Measurements from ENCODE around the gene DNAJC11. TPM values are rescaled to one million over a fixed set of nuclear protein-coding genes. Genes with fewer than 3 reads are reported as not detected.

Gene DNAJC11
- total RNA-seq, 1 experiment from 2014 or later = 61.0 TPM

DNA sequence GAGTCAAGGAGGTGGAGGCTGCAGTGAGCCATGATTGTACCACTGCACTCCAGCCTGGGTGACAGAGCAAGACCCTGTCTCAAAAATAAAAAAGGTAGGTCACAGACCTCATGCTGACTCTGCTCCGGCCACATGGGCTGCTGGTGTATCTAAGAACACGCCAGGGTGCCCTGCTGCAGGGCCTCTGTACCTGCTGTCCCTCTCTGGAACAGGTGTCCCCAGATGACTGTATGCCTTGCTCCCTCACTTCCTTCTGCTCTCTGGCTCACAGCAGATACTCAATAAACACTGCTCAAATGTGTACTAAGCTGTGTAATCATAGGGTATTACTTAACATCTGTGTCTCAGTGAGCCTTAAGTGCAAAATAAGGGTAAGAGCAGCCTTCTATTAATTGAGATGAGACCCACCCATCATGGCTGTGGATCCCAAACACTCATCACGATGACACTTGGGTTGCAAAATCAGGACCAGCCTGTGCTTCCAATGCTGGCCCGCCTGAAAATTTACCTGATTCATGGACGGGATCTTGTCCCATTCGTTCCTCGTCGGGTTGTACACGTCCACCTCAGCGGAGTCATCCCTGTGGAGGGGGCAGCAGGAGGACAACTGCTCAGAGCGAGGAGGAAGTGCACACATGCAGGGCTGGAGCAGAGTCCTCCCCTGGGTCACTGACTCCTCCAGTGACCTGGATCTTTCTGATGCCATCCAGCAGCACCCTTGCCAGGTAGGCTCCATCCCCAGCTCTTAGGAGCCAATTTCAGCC is 106.5 kb downstream of the DNAJC11 start:
- H3K27ac Mint-ChIP-seq (ENCODE audit: unreplicated experiment) = no peak overlapping the region
- BruUV-seq (replicated peaks) = no TSS peak
- intact Hi-C loops (cut with micrococcal nuclease; ENCODE audit: unreplicated experiment) = no loop called here
- H3K9me3 ChIP-seq = no peaks in the 10 kb centered on the region
- peaks cover 59% of the 10 kb centered on the region for H3K36me3 Mint-ChIP-seq (ENCODE audit: insufficient read depth, unreplicated experiment)
- no peaks in the 10 kb centered on the region for H3K4me1 ChIP-seq
- no peaks in the 10 kb centered on the region for H3K27me3 ChIP-seq (replicated peaks; ENCODE audit: control insufficient read depth, insufficient read depth, low read length)
- H3K27me3 Mint-ChIP-seq (ENCODE audit: insufficient read depth, unreplicated experiment) = no peaks in the 10 kb centered on the region
- H3K4me1 Mint-ChIP-seq (ENCODE audit: low read depth, unreplicated experiment) = no peaks in the 10 kb centered on the region
- H3K4me3 Mint-ChIP-seq (ENCODE audit: unreplicated experiment) = no peak overlapping the region
- ChIA-PET CTCF (no interaction called here), POLR2A (no interaction called here)
- no peaks in the 10 kb centered on the region for H3K9me3 Mint-ChIP-seq (ENCODE audit: unreplicated experiment)
- no peak overlapping the region for H3K4me3 ChIP-seq (ENCODE audit: low read depth, low read length)
- TF ChIP-seq, protein P1, sequence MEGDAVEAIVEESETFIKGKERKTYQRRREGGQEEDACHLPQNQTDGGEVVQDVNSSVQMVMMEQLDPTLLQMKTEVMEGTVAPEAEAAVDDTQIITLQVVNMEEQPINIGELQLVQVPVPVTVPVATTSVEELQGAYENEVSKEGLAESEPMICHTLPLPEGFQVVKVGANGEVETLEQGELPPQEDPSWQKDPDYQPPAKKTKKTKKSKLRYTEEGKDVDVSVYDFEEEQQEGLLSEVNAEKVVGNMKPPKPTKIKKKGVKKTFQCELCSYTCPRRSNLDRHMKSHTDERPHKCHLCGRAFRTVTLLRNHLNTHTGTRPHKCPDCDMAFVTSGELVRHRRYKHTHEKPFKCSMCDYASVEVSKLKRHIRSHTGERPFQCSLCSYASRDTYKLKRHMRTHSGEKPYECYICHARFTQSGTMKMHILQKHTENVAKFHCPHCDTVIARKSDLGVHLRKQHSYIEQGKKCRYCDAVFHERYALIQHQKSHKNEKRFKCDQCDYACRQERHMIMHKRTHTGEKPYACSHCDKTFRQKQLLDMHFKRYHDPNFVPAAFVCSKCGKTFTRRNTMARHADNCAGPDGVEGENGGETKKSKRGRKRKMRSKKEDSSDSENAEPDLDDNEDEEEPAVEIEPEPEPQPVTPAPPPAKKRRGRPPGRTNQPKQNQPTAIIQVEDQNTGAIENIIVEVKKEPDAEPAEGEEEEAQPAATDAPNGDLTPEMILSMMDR (IDR thresholded peaks at IDR 0.05; ENCODE audit: insufficient read depth in 1 of 2, low read depth in 1 of 2, low read length in 1 of 2, severe bottlenecking in 1 of 2, unreplicated experiment in 1 of 2) = no peak
- DNase-seq = no peak
- peaks cover 6% of the 10 kb centered on the region for H3K36me3 ChIP-seq (ENCODE audit: control insufficient read depth, insufficient read depth, low read length)

- CTCF ChIA-PET = no interaction called here
- Histone ChIP-seq H3K36me3 (ENCODE audit: control insufficient read depth, insufficient read depth, low read length) (peaks cover 6% of the 10 kb centered on the region), H3K9me3 (no peaks in the 10 kb centered on the region), H3K4me1 (no peaks in the 10 kb centered on the region), H3K27me3 (replicated peaks; ENCODE audit: control insufficient read depth, insufficient read depth, low read length) (no peaks in the 10 kb centered on the region), H3K4me3 (ENCODE audit: low read depth, low read length) (no peak overlapping the region)
- Mint-ChIP-seq H3K9me3 (ENCODE audit: unreplicated experiment) (no peaks in the 10 kb centered on the region), H3K4me3 (ENCODE audit: unreplicated experiment) (no peak overlapping the region), H3K27ac (ENCODE audit: unreplicated experiment) (no peak overlapping the region), H3K27me3 (ENCODE audit: insufficient read depth, unreplicated experiment) (no peaks in the 10 kb centered on the region), H3K36me3 (ENCODE audit: insufficient read depth, unreplicated experiment) (peaks cover 50% of the 10 kb centered on the region), H3K4me1 (ENCODE audit: low read depth, unreplicated experiment) (no peaks in the 10 kb centered on the region)
- no TSS peak for BruUV-seq (replicated peaks)
- POLR2A ChIA-PET = interaction anchor here (0.5 kb wide), 1 partner anchor 279 kb away, joined by 3 read pairs; no protein-coding TSS in a partner anchor
- DNase-seq = no peak
- intact Hi-C loops (cut with micrococcal nuclease; ENCODE audit: unreplicated experiment) = no loop called here
- TF ChIP-seq, protein P1 (IDR thresholded peaks at IDR 0.05; ENCODE audit: insufficient read depth in 1 of 2, low read depth in 1 of 2, low read length in 1 of 2, severe bottlenecking in 1 of 2, unreplicated experiment in 1 of 2) = no peak
Observed at GRCh38 chr1:6593810-6594209, 107.8 kb downstream of the DNAJC11 start.

- ChIA-PET POLR2A (interaction anchor here (0.9 kb wide), 1 partner anchor 31 kb away, joined by 3 read pairs; no protein-coding TSS in a partner anchor), CTCF (no interaction called here)
- H3K9me3 ChIP-seq = no peaks in the 10 kb centered on the region
- no peaks in the 10 kb centered on the region for H3K27me3 Mint-ChIP-seq (ENCODE audit: insufficient read depth, unreplicated experiment)
- peaks cover 8% of the 10 kb centered on the region for H3K36me3 ChIP-seq (ENCODE audit: control insufficient read depth, insufficient read depth, low read length)
- peaks cover 44% of the 10 kb centered on the region for H3K36me3 Mint-ChIP-seq (ENCODE audit: insufficient read depth, unreplicated experiment)
- no peak overlapping the region for H3K4me3 ChIP-seq (ENCODE audit: low read depth, low read length)
- no peaks in the 10 kb centered on the region for H3K27me3 ChIP-seq (replicated peaks; ENCODE audit: control insufficient read depth, insufficient read depth, low read length)
- H3K9me3 Mint-ChIP-seq (ENCODE audit: unreplicated experiment) = no peaks in the 10 kb centered on the region
- no TSS peak for BruUV-seq (replicated peaks)
- intact Hi-C loops (cut with micrococcal nuclease; ENCODE audit: unreplicated experiment) = no loop called here
- no peak for DNase-seq
- no peak overlapping the region for H3K4me3 Mint-ChIP-seq (ENCODE audit: unreplicated experiment)
- no peaks in the 10 kb centered on the region for H3K4me1 ChIP-seq
- TF ChIP-seq, protein P1 (IDR thresholded peaks at IDR 0.05; ENCODE audit: insufficient read depth in 1 of 2, low read depth in 1 of 2, low read length in 1 of 2, severe bottlenecking in 1 of 2, unreplicated experiment in 1 of 2) = no peak
- no peak overlapping the region for H3K27ac Mint-ChIP-seq (ENCODE audit: unreplicated experiment)
- no peaks in the 10 kb centered on the region for H3K4me1 Mint-ChIP-seq (ENCODE audit: low read depth, unreplicated experiment)
Observed at GRCh38 chr1:6592865-6593593, 108.6 kb downstream of the DNAJC11 start.
